Suprapubic skin (tissue), 4 donors: ENCODE data around the gene IL15RA.

Experiments
- EP300 ChIP-seq: sonication (generic); formaldehyde crosslinking; IDR thresholded peaks from one replicate; pipeline ENCODE4 v1.6.1; 2017; ENCODE audit warnings: antibody characterized with exemption
- POLR2A ChIP-seq, 2 donors: fragments of 450-650 bp; IDR thresholded peaks; one replicate each; pipeline ENCODE4 v1.6.1; 2017; ENCODE audit warnings: antibody characterized with exemption in 2 of 2, mild to moderate bottlenecking in 2 of 2, moderate library complexity in 2 of 2
- POLR2AphosphoS5 ChIP-seq, 3 donors: sonication (generic); formaldehyde crosslinking; IDR thresholded peaks; one replicate each; pipeline ENCODE4 v1.6.1; 2017; ENCODE audit warnings: antibody characterized with exemption in 3 of 3
- TF ChIP-seq, protein P1 (sequence below), 2 donors: fragments of 200-600 bp in 1 of 2; fragments of 450-650 bp in 1 of 2; sonication (generic) in 1 of 2; IDR thresholded peaks; one replicate each; pipeline ENCODE4 v1.5.1; 2016 to 2019; ENCODE audit warnings: antibody characterized with exemption in 2 of 2, mild to moderate bottlenecking in 1 of 2, moderate library complexity in 1 of 2

DNA sequence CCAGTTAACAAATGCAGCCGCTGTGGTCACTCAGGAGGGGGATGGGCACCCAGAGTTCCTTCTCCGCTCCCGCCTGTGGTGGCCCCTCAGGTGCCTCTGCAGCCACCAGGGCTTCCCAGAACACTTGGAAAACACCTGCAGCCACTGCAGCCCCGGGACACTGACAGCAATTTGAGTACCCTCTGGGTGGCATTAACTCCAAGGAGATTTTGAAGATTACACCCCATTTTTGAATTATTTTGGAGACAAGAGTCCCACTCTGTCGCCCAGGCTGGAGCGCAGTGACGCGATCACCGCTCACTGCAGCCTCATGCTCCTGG lies 32.2 kb downstream of the IL15RA start:
- TF ChIP-seq, protein P1, sequence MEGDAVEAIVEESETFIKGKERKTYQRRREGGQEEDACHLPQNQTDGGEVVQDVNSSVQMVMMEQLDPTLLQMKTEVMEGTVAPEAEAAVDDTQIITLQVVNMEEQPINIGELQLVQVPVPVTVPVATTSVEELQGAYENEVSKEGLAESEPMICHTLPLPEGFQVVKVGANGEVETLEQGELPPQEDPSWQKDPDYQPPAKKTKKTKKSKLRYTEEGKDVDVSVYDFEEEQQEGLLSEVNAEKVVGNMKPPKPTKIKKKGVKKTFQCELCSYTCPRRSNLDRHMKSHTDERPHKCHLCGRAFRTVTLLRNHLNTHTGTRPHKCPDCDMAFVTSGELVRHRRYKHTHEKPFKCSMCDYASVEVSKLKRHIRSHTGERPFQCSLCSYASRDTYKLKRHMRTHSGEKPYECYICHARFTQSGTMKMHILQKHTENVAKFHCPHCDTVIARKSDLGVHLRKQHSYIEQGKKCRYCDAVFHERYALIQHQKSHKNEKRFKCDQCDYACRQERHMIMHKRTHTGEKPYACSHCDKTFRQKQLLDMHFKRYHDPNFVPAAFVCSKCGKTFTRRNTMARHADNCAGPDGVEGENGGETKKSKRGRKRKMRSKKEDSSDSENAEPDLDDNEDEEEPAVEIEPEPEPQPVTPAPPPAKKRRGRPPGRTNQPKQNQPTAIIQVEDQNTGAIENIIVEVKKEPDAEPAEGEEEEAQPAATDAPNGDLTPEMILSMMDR (IDR thresholded peaks at IDR 0.05), result no peak
- TF ChIP-seq POLR2AphosphoS5 (IDR thresholded peaks at IDR 0.05) (no peak), POLR2A (IDR thresholded peaks at IDR 0.05) (no peak), EP300 (no peak)
